GM18873 (cell line): Measurements from ENCODE around the gene MTAP.

ENCODE experiments used
- ATAC-seq: cut with Tn5 transposase; IDR thresholded peaks from one replicate; pipeline ENCODE4 v1.9.1; 2021; ENCODE audit warnings: mild to moderate bottlenecking, moderate library complexity, moderate number of reproducible peaks; ENCODE audit not compliant: unreplicated experiment, low FRiP score

MTAP gene

DNA sequence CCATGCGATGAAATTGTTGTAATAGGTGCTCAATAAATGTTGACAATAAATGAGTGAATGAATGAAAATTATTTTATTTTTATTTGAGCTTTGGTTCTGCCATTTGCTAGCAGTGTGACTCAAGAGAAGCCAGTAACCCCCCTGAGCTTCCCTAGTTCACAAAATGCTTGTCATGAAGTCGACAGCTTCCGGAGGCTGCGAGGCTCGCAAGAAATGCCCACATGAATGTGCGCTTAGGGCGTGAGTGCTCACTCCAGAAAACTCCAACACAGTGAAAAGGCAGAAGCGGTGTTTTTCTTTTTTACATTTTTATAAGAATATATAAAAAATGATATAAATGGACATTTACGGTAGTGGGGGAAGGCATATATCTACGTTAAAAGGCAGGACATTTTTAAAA, 165.3 kb downstream of the MTAP start:
- ATAC-seq: no peak

DNA sequence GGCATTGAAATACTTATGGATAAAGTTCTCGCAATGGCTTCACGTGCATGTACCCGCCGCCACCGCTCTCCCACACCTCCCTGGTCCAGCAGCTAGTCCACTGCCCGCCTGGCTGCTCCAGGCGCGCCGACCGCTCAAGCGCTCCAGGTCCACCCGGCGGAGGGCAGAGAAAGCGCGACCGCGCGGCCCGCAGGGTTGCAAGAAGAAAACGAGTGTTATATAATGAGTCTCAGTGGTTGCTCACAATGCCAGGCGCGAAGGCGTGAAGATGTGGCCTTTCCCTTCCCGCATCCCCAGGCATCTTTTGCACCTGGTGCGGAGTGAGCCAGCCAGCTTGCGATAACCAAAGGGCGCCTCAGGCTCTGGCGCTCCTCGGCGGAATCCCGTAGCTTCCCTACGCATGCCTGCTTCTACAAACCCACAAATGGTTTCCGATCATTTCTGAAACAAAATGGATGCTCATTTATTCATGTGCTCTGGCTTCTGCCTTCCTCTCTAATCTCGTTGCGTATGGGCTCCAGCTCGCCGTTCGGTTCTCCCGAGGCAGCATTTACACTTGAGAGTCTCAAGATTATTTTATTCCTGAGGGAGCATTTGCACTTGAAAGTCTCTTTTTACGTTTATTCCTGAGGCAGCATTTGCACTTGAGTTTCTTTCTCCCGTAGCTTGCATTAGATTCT, 166.0 kb downstream of the MTAP start:
- ATAC-seq: no peak

DNA sequence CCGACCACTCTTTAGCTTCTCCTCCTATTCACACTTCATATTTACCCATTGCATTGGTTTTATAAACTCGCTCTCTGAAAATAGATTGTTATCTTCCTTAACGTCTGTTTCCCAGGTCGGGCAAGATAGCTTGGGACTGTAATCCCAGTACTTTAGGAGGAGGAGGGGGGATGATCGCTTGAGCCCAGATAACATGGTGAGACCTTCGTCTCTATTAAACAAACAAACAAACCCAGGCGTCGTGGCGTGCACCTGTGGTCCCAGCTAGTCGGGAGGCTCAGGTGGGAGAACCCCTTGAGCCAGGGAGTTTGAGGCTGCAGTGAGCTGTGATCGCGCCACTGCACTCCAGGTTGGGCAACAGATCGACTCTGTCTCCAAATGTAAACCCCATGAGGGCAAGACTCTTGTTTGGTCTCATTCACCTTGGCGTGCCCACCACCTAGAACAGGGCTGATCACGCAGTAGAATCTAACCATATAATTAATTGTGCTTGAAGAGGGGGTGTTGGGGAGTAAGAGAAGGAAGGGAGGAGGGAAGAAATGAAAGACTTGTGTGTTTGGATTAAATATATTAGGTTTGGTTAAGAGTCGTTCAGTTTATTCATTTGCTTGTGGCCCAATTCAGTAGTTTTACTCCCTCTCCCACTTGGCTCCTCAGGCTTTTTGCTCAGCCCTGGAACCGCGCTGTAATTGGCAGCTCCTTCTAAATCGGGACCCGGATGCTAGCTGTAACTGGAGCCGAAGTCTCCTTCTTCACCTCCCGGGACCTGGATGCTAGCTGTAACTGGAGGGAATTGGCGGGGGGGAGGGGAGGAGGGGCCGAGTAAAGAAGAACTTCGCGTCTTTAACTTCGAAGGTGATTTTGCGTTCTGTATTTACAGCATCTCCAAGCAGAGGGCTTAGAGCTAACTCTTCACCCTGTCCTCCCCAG, 166.8 kb downstream of the MTAP start:
- ATAC-seq: no peak

DNA sequence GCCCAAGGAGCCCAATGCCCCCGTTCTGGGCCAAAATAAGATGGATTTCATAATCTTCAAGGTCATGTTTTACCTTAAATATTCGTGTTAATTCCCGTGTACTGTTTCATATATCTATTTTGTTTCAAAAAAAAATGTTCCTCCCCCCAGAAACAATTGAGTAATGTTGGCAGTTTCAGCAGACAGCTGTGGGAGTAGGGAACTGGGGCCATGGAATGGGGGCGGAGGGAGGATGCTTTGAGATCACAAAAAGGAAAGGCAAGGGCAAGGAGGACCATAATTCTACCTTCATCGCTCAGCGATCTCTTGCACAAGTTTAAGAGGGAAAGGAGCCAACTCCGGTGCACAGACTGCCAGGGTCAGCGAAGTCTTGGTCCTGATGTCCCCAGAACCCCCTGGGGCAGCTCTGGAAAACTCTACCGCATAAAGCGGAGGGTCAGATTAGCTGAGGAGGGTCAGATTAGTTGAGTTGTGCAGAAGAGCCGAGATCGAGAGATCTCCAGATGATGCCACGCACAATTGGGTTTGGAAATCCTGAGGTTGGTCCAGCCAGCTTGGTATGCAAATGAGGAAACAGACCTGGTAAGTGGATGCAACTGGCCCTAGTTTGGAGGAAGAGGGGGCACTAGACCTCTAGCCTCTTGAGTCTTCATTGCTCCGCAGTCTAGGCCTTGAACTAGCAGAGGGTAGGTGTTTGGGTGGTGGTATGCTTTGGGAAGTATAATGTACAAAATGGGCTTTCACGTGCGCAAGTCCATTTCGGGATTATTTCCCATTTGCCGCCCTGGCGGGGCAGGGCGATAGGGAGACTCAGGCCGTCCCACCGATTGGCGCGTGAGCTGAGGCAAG, 167.7 kb downstream of the MTAP start:
- ATAC-seq: no peak

DNA sequence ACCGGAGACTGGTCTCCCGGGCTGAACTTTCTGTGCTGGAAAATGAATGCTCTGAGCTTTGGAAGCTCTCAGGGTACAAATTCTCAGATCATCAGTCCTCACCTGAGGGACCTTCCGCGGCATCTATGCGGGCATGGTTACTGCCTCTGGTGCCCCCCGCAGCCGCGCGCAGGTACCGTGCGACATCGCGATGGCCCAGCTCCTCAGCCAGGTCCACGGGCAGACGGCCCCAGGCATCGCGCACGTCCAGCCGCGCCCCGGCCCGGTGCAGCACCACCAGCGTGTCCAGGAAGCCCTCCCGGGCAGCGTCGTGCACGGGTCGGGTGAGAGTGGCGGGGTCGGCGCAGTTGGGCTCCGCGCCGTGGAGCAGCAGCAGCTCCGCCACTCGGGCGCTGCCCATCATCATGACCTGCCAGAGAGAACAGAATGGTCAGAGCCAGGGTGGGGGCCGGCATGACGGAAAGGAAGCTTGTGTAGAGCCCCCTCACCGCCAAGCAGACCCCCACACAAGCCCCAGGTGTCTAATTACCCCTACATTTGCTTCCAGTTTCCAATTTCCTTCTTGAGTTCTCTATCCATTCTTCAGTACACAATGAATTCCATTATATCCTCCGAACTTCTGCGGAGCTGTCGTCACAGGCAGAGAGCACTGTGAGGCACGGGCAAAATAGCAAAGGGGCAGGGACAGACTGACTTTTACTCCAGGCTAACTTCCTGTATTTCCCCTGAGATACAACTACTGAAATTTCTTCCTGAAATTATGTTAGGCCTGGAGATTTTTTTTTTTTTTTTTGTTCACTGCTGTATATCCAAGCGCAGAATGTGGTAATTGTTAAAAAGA, 168.6 kb downstream of the MTAP start:
- no peak for ATAC-seq

DNA sequence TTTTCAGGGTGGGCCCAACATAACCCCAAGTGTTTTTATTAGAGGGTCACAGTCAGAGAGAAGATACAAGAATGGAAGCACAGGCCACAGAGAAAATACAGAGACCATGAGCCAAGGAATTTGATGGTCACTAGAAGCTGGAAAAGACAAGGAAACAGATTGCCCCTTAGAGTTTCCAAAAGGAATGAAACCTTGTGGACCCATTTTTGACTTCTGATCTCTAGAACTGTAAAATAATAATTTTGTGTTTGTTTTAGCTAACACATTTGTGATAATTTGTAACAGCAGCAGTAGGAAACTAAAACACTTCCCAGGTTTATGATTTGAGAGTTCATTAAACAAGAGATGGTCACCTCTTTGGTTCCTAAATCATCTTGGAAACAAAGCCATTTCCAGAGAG, 169.9 kb downstream of the MTAP start:
- no peak for ATAC-seq

DNA sequence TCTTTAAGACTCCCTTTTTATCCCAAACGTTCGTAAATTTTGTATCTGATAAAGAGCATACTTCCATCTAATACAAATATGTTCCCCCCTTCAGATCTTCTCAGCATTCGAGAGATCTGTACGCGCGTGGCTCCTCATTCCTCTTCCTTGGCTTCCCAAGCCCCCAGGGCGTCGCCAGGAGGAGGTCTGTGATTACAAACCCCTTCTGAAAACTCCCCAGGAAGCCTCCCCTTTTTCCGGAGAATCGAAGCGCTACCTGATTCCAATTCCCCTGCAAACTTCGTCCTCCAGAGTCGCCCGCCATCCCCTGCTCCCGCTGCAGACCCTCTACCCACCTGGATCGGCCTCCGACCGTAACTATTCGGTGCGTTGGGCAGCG, 171.9 kb downstream of the MTAP start:
- no peak for ATAC-seq

DNA sequence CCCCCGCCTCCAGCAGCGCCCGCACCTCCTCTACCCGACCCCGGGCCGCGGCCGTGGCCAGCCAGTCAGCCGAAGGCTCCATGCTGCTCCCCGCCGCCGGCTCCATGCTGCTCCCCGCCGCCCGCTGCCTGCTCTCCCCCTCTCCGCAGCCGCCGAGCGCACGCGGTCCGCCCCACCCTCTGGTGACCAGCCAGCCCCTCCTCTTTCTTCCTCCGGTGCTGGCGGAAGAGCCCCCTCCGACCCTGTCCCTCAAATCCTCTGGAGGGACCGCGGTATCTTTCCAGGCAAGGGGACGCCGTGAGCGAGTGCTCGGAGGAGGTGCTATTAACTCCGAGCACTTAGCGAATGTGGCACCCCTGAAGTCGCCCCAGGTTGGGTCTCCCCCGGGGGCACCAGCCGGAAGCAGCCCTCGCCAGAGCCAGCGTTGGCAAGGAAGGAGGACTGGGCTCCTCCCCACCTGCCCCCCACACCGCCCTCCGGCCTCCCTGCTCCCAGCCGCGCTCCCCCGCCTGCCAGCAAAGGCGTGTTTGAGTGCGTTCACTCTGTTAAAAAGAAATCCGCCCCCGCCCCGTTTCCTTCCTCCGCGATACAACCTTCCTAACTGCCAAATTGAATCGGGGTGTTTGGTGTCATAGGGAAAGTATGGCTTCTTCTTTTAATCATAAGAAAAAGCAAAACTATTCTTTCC, 172.4 kb downstream of the MTAP start:
- no peak for ATAC-seq

DNA sequence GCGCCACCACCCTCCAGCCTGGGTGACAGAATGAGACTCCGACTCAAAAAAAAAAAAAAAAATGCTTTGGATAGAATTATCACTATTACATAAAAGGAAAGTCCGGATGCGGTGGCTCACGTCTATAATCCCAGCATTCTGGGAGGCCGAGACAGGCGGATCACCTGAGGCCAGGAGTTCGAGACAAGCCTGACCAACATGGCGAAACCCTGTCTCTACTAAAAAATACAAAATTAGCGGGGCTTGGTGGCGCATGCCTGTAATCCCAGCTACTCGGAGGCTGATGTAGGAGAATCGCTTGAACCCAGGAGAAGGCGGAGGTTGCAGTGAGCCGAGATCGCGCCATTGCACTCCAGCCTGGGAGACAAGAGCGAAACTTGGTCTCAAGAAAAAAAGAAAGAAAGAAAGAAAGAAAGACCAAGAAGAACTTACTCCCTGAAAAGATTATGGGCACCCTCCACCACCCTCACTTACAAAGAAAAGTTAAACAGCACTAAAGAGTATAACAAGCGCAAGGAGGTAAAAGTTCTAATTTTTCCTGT, 174.0 kb downstream of the MTAP start:
- ATAC-seq: no peak

DNA sequence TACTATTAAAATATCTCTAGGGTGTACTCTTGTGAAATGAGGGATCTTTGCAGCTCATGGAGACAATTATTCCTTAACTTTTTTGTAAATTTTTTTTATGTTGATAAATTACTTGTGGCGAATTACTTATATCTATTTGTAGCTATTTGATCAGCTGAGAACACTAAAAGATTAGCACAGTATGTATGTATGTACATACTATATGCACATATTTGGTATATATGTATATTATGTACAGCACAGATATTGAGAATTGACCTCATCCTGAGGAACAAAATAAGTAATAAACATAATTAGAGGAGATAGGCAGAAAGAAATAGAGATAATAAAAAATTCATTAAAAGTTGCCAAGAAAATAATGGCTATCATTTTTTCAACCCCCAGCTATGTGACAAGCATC, 180.0 kb downstream of the MTAP start:
- no peak for ATAC-seq

DNA sequence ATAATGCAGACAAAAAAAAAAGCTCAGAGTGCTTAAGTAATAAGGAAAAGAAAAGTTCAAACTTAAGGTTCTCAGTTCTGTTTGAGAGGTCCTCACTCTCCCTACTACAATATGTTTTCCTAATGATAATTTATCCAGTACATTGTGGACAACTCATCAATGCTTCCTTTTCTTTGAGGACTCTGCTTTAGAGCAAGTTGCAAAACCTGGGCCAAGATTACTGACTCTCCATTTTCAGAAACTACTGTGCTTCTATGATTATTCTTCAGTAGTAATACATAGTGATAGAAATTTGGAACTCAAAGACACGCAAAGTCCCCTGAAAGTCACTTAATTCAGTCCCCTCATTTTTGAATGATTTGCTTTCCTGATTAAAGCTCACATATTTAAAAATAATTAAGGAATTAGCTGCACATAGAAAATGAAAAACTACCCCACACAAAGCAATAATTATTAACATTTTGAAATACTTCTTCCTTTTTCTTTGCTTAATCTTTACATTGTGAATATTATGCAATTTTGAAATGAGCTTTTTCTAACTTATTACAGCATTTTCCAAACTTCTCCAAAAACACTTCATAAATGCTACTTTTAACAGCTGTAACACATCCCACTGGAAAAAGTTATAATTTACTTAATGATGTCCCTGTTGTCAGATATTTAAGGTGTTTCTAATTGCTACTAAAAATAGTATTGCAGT, 180.6 kb downstream of the MTAP start:
- no peak for ATAC-seq

DNA sequence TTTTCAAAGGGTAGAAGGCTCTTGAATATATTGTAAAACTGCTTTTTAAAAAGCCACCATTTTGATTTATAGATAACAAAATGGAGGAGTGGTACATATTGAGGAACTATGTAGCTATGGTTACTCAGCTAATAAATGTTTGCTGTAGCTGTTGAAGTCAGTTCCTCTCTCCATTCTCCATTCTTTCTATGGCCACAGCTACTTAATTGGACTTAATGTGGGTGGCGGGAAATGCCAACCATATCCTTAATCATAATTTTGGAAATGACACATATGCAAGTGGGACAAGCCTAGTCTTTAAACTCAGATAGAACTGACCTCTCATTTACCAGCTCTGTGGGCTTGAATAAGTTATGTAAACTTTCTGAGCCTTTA, 181.1 kb downstream of the MTAP start:
- no peak for ATAC-seq

DNA sequence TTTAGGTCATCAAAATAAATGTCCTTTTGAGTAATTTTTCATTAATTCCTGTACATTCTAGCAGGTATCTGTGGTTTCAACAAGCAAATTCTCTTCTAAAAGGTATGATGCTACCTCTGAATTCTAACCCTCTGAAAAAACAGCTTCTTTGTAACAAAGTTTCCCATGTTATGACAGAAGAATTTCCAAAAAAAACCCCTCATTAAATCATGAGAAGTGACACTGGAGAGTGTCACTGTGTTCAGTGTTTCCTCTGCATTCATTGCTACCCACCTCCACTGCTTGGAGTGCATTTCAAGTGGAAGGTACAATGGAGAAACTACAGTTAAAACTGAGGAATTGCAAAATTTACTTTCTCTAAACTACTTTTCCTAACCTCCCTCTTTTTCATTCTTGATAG, 181.7 kb downstream of the MTAP start:
- no peak for ATAC-seq

DNA sequence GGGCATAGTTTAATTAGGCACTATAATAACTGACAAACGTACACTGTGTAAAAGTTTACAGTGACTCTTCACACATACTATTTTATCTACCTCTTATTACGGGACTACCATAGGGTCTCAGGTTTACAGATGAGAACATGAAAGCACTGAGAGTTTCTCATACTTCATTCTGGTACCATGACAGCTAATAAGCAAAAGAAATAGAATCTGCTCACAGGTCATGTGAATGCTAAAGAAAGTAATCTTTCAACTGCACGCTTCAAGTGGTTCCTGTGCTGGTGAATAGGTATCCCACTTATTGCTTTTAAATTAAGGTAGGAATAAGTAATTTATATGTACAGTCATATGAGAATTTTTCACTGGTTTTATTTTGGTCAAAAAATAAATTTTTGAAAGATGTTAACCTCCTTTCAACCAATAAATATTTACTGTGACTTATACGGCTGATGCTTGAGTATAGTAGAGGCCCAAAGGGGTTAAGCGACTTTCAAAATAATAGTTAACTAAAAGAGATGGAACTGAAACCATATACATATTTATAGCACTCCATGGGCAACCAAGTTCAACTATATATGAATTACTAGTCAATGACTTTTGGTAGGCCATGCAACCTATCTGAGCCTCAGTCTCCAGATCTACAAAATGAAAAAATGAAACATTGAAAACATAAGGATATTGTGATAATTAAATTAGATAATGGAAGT, 183.7 kb downstream of the MTAP start:
- ATAC-seq: peak; percentile 63
